H1 (cell line): ENCODE results near the gene ALAS1. TPM values are rescaled to one million over a fixed set of nuclear protein-coding genes. Genes with fewer than 3 reads are reported as not detected.

ENCODE experiments used
- CTCF ChIA-PET: fragments of 300-600 bp; sonication (Branson Sonifier 250); formaldehyde crosslinking; loops from one replicate; lab custom pipeline; 2021; ENCODE audit not compliant: partially characterized antibody; lab: Charles Lee
- POLR2A ChIA-PET: fragments of 300-600 bp; sonication (Branson Sonifier 250); formaldehyde crosslinking; loops from one replicate; lab custom pipeline; 2021; ENCODE audit warnings: inconsistent platforms; ENCODE audit not compliant: partially characterized antibody; lab: Charles Lee
- DNase-seq, 2 experiments: peaks; one replicate each; pipeline versions ENCODE4 v3.0.0 to v3.0.0-alpha.2; 2010 to 2022; ENCODE audit warnings: low spot score in 2 of 2, low read depth in 1 of 2, mixed read lengths in 1 of 2
- FAIRE-seq: peaks from 2 replicates; lab custom pipeline; 2011; peaks lifted over from hg19 to GRCh38; lab: Jason Lieb, UNC
- H2AFZ ChIP-seq: 2 replicates; pipeline ENCODE4 v1.8.1; 2012; ENCODE audit warnings: low read length, inconsistent platforms
- H2AK5ac ChIP-seq: 2 replicates; pipeline ENCODE4 v1.6.1; 2013; ENCODE audit warnings: low read depth, low read length
- H2BK120ac ChIP-seq: replicated peaks from 2 replicates; pipeline ENCODE3; 2013; ENCODE audit warnings: low read depth, low read length, inconsistent platforms
- H2BK12ac ChIP-seq: 2 replicates; pipeline ENCODE4 v1.6.1; 2013; ENCODE audit warnings: low read depth, low read length
- H2BK15ac ChIP-seq: 2 replicates; pipeline ENCODE4 v1.6.1; 2013; ENCODE audit warnings: low read length
- H2BK20ac ChIP-seq: 2 replicates; pipeline ENCODE4 v1.6.1; 2013; ENCODE audit warnings: low read length
- H2BK5ac ChIP-seq: 2 replicates; pipeline ENCODE4 v1.6.1; 2013; ENCODE audit warnings: low read depth, low read length
- H3K14ac ChIP-seq: 2 replicates; pipeline ENCODE4 v1.6.1; 2013; ENCODE audit warnings: inconsistent platforms; ENCODE audit not compliant: insufficient read length
- H3K18ac ChIP-seq: 2 replicates; pipeline ENCODE4 v1.6.1; 2013; ENCODE audit warnings: low read length; ENCODE audit errors: extremely low read depth
- H3K23ac ChIP-seq: 2 replicates; pipeline ENCODE4 v1.6.1; 2013; ENCODE audit warnings: inconsistent platforms; ENCODE audit not compliant: insufficient read length
- H3K23me2 ChIP-seq: 2 replicates; pipeline ENCODE4 v1.6.1; 2013; ENCODE audit warnings: low read depth, low read length
- H3K27ac ChIP-seq: 2 replicates; pipeline ENCODE4 v1.6.1; 2011; ENCODE audit warnings: low read depth, low read length, inconsistent platforms
- H3K27me3 ChIP-seq, 4 experiments: replicated peaks in 1 of 4; 1 replicate in 1 of 4; 2 replicates in 3 of 4; pipeline versions ENCODE4 v1.6.1 to v1.8.1; 2011 to 2013; ENCODE audit warnings: low read length in 3 of 4, mild to moderate bottlenecking in 3 of 4, inconsistent platforms in 2 of 4, mixed read lengths in 2 of 4, moderate library complexity in 1 of 4; ENCODE audit not compliant: control insufficient read depth in 3 of 4, insufficient read depth in 3 of 4; ENCODE audit errors: extremely low read depth in 1 of 4
- H3K36me3 ChIP-seq, 4 experiments: 2 replicates each; pipeline versions ENCODE4 v1.6.1 to v1.8.1; 2011 to 2013; ENCODE audit warnings: mild to moderate bottlenecking in 4 of 4, low read length in 3 of 4, moderate library complexity in 2 of 4, control low read depth in 1 of 4, inconsistent platforms in 1 of 4; ENCODE audit not compliant: insufficient read depth in 4 of 4, control insufficient read depth in 2 of 4
- H3K4ac ChIP-seq: replicated peaks from 2 replicates; pipeline ENCODE3; 2013; ENCODE audit warnings: low read length, low read depth, mixed read lengths, inconsistent platforms; ENCODE audit not compliant: insufficient read length
- H3K4me1 ChIP-seq, 4 experiments: replicated peaks in 1 of 4; 1 replicate in 1 of 4; 2 replicates in 3 of 4; pipeline versions ENCODE4 v1.6.1 to v1.8.1; 2011 to 2013; ENCODE audit warnings: low read length in 3 of 4, inconsistent platforms in 2 of 4, mixed read lengths in 1 of 4; ENCODE audit not compliant: insufficient read depth in 4 of 4, control insufficient read depth in 3 of 4
- H3K4me2 ChIP-seq, 2 experiments: 2 replicates each; pipeline versions ENCODE4 v1.6.1 to v1.8.1; 2011 to 2013; ENCODE audit warnings: low read depth in 2 of 2, low read length in 2 of 2, control low read depth in 1 of 2, inconsistent platforms in 1 of 2, mild to moderate bottlenecking in 1 of 2; ENCODE audit not compliant: insufficient read depth in 1 of 2
- H3K4me3 ChIP-seq, 4 experiments: fragments of 200-600, 300-600 bp in 1 of 4; sonication (generic), shearing (Covaris generic), sonication (Bioruptor Twin) in 1 of 4; 2 replicates each; pipeline versions ENCODE4 v1.5.1 to v1.8.1; 2011 to 2016; ENCODE audit warnings: low read length in 4 of 4, low read depth in 3 of 4, control low read depth in 2 of 4, inconsistent platforms in 2 of 4, mild to moderate bottlenecking in 2 of 4, mixed read lengths in 1 of 4, moderate library complexity in 1 of 4; ENCODE audit not compliant: insufficient read depth in 2 of 4; ENCODE audit errors: extremely low read depth in 1 of 4
- H3K56ac ChIP-seq: replicated peaks from 2 replicates; pipeline ENCODE3; 2013; ENCODE audit warnings: low read depth, mild to moderate bottlenecking, mixed read lengths, low read length, inconsistent platforms; ENCODE audit not compliant: insufficient read length
- H3K79me1 ChIP-seq: 2 replicates; pipeline ENCODE4 v1.6.1; 2013; ENCODE audit warnings: low read depth, low read length, control low read depth
- H3K79me2 ChIP-seq, 2 experiments: 2 replicates each; pipeline versions ENCODE4 v1.6.1 to v1.8.1; 2012 to 2013; ENCODE audit warnings: low read length in 2 of 2, mild to moderate bottlenecking in 2 of 2, inconsistent platforms in 1 of 2; ENCODE audit not compliant: insufficient read depth in 2 of 2, control insufficient read depth in 1 of 2
- H3K9ac ChIP-seq, 4 experiments: replicated peaks in 1 of 4; 1 replicate in 1 of 4; 2 replicates in 3 of 4; pipeline versions ENCODE4 v1.6.1 to v1.8.1; 2011 to 2013; ENCODE audit warnings: low read depth in 3 of 4, low read length in 3 of 4, control low read depth in 2 of 4, mild to moderate bottlenecking in 2 of 4, moderate library complexity in 2 of 4, inconsistent platforms in 1 of 4; ENCODE audit errors: extremely low read depth in 1 of 4
- H3K9me3 ChIP-seq, 2 experiments: 2 replicates each; pipeline versions ENCODE4 v1.6.1 to v1.8.1; 2012 to 2013; ENCODE audit warnings: mild to moderate bottlenecking in 2 of 2, moderate library complexity in 2 of 2, control low read depth in 1 of 2, inconsistent platforms in 1 of 2, low read depth in 1 of 2, low read length in 1 of 2, mixed read lengths in 1 of 2; ENCODE audit not compliant: insufficient read depth in 2 of 2
- H4K20me1 ChIP-seq, 2 experiments: replicated peaks in 1 of 2; 2 replicates each; pipeline versions ENCODE3 to v1.8.1; 2011 to 2013; ENCODE audit warnings: inconsistent platforms in 2 of 2, low read length in 2 of 2, mild to moderate bottlenecking in 1 of 2; ENCODE audit not compliant: insufficient read depth in 2 of 2, control insufficient read depth in 1 of 2
- H4K5ac ChIP-seq: 2 replicates; pipeline ENCODE4 v1.6.1; 2013; ENCODE audit warnings: low read length, low read depth, mixed read lengths, inconsistent platforms; ENCODE audit not compliant: insufficient read length
- H4K8ac ChIP-seq: 2 replicates; pipeline ENCODE4 v1.8.0; 2013; ENCODE audit warnings: mild to moderate bottlenecking, moderate library complexity, low read length, inconsistent platforms; ENCODE audit not compliant: insufficient read depth; ENCODE audit errors: extremely low read depth
- H4K91ac ChIP-seq: replicated peaks from 2 replicates; pipeline ENCODE3; 2013; ENCODE audit warnings: low read length, mixed read lengths, inconsistent platforms; ENCODE audit not compliant: insufficient read length
- CBX5 ChIP-seq: fragments of 300-800, 300-1000 bp; sonication (generic); IDR thresholded peaks from 2 replicates; pipeline ENCODE4 v1.7.1; 2016; ENCODE audit warnings: antibody characterized with exemption, low read length, low read depth
- FOSL1 ChIP-seq: IDR thresholded peaks from 2 replicates; pipeline ENCODE4 v1.6.1; 2011; ENCODE audit warnings: mild to moderate bottlenecking, low read depth, low read length, moderate library complexity; ENCODE audit not compliant: insufficient read depth
- SIN3A ChIP-seq, 2 experiments: IDR thresholded peaks in 1 of 2; conservative IDR thresholded peaks in 1 of 2; 2 replicates each; pipeline ENCODE4 v1.6.1; 2011 to 2012; ENCODE audit warnings: low read length in 2 of 2, improper control_type of control experiment in 1 of 2, low read depth in 1 of 2, mild to moderate bottlenecking in 1 of 2
- SIRT6 ChIP-seq: IDR thresholded peaks from one replicate; pipeline ENCODE4 v1.7.1; 2012; ENCODE audit warnings: low read length, inconsistent platforms
- SP2 ChIP-seq: IDR thresholded peaks from 2 replicates; pipeline ENCODE4 v1.6.1; 2012; ENCODE audit warnings: mild to moderate bottlenecking, low read length, inconsistent platforms
- TBP ChIP-seq: IDR thresholded peaks from 2 replicates; pipeline ENCODE4 v1.6.1; 2011; ENCODE audit warnings: low read depth, low read length, improper control_type of control experiment
- YY1 ChIP-seq: IDR thresholded peaks from 2 replicates; pipeline ENCODE4 v1.6.1; 2011; ENCODE audit warnings: low read depth, mild to moderate bottlenecking, low read length
- WGBS, 2 experiments: shearing (Covaris generic) in 1 of 2; methylation state at CpG; one replicate each; pipeline versions ENCODE4 v1.1.6 to v1.1.7; 2013 to 2015; ENCODE audit warnings: low lambda C conversion rate in 2 of 2, mixed read lengths in 2 of 2, inconsistent platforms in 1 of 2, low coverage in 1 of 2, missing lambda C conversion rate in 1 of 2; ENCODE audit not compliant: insufficient replicate concordance in 2 of 2, insufficient coverage in 1 of 2, insufficient read length in 1 of 2; ENCODE audit errors: extremely low coverage in 1 of 2, missing lambda C conversion rate in 1 of 2; 5-methylcytosine and 5-hydroxymethylcytosine counted together
- polyA plus RNA-seq, 7 experiments: library from polyadenylated mRNA; depleted of rRNA in 3 of 7; stranded (reverse) in 5 of 7; unstranded in 2 of 7; fragments of >200 nt in 5 of 7; fragments of 200-250 nt in 2 of 7; gene quantifications; 1 replicate in 5 of 7; 2 replicates in 1 of 7; 4 replicates in 1 of 7; pipeline versions ENCODE4 v1.2.1 to v1.2.3, GENCODE V29; 2011 to 2013; ENCODE audit warnings: missing spikeins in 2 of 7, mixed read lengths in 2 of 7
- total RNA-seq: library from RNA; stranded (reverse); fragmentation: NEBNext Ultra II Directional; extraction: Animal tissue kit (Norgen Biotek cat#: 25700); gene quantifications from 2 replicates; pipeline ENCODE4 v1.2.1, GENCODE V29; 2021

The ALAS1 gene
- total and polyA plus RNA-seq, 2 of the 8 experiments (the other 6 are each of a cell fraction or from before 2014, with no cell fraction given) = 45.9 to 84.4 TPM

DNA sequence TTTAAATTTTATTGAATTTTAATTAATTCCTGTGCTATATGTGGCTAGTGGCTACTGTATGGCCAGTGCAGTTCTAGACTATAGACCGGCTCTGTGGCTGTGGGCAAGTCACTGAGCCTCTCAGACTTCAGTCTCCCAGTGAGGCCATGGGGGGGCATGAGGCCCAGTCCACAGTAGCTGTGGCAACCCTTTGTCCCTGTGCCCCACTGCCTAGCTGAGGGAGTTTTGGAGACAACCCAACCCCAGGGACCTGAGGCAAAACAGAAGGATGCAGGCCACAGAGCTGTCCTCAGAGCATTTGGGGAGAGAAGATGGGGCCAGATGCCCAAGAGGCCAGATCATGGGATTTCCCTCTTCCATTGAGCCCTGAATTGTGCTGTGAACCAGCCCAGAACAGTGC is 24.9 kb upstream of the ALAS1 start:
- no peak for FAIRE-seq

More for the DNA sequence above, 24.9 kb upstream of the ALAS1 start:
- H3K23me2 ChIP-seq = no peaks in the 10 kb centered on the region
- no peaks in the 10 kb centered on the region for H3K79me2 ChIP-seq
- H3K9me3 ChIP-seq = no peaks in the 10 kb centered on the region
- ChIA-PET POLR2A (no interaction called here), CTCF (interaction anchor here (0.9 to 4.4 kb wide), 5 partner anchors 10 to 172 kb away, joined by 3 to 26 read pairs (median 4); no protein-coding TSS in a partner anchor)
- no peaks in the 10 kb centered on the region; a peak in 2 of 7 replicates for H3K27me3 ChIP-seq
- no peak overlapping the region for H3K4ac ChIP-seq
- H3K4me1 ChIP-seq = peaks cover 0 to 5% (median 0%) of the 10 kb centered on the region in 4 experiments; a peak in 1 of 7 replicates
- no peak overlapping the region for H4K8ac ChIP-seq
- no peak overlapping the region for H3K4me2 ChIP-seq
- H2BK15ac ChIP-seq = no peak overlapping the region
- H3K9ac ChIP-seq = no peak overlapping the region
- TF ChIP-seq FOSL1 (no peak), SIRT6 (no peak), SP2 (no peak), CBX5 (no peak), TBP (no peak), YY1 (no peak), SIN3A (conservative IDR thresholded peaks at IDR 0.05 in 1 of 2, IDR thresholded peaks at IDR 0.05 in 1 of 2; ENCODE audit: low read depth in 1 of 2, low read length in 2 of 2) (no peak)
- 94% methylated on average over 1 of the region's 1 CpG; no CpG with 5 or more reads in 1 of the 2 experiments for WGBS, 2 experiments
- no peak overlapping the region for H2AK5ac ChIP-seq
- H4K5ac ChIP-seq = no peak overlapping the region
- no peaks in the 10 kb centered on the region for H3K36me3 ChIP-seq
- no peak overlapping the region for H3K56ac ChIP-seq
- H3K23ac ChIP-seq = no peak overlapping the region
- H2BK5ac ChIP-seq = no peak overlapping the region
- H3K27ac ChIP-seq = no peak overlapping the region
- H2BK12ac ChIP-seq = no peak overlapping the region
- H3K4me3 ChIP-seq = no peak overlapping the region
- H3K79me1 ChIP-seq = no peaks in the 10 kb centered on the region
- H2BK20ac ChIP-seq = no peak overlapping the region
- H3K18ac ChIP-seq = no peak overlapping the region
- H2BK120ac ChIP-seq = no peak overlapping the region
- H2AFZ ChIP-seq = no peak overlapping the region
- no peak overlapping the region for H4K91ac ChIP-seq
- DNase-seq = no peak
- H3K14ac ChIP-seq = no peak overlapping the region
- H4K20me1 ChIP-seq = no peaks in the 10 kb centered on the region
